Panc1 (cell line): ENCODE measurements around the gene KCP. TPM values are rescaled to one million over a fixed set of nuclear protein-coding genes. Genes with fewer than 3 reads are reported as not detected.

Experiments used
- ATAC-seq: fragments of 200-7000 bp; cut with Tn5 transposase; 2 replicates; pipeline ENCODE4 v1.9.1; 2020; ENCODE audit warnings: mild to moderate bottlenecking, moderate library complexity
- BruUV-seq: library from RNA; stranded (reverse); fragments of 400-500 nt; replicated peaks from 2 replicates; lab custom pipeline; 2021; lab: Mats Ljungman, UMichigan
- CTCF ChIA-PET: fragments of 300-600 bp; sonication (Branson Sonifier 250); formaldehyde crosslinking; loops from one replicate; lab custom pipeline; 2022; ENCODE audit warnings: antibody characterized with exemption; lab: Charles Lee
- POLR2A ChIA-PET: fragments of 300-600 bp; sonication (Branson Sonifier 250); formaldehyde crosslinking; loops from one replicate; lab custom pipeline; 2022; ENCODE audit warnings: antibody characterized with exemption; lab: Charles Lee
- DNase-seq: peaks from one replicate; pipeline ENCODE4 v3.0.0-alpha.2; 2010; ENCODE audit warnings: low read depth, low spot score
- H3K27ac ChIP-seq: 2 replicates; pipeline ENCODE4 v1.5.1; 2011; ENCODE audit warnings: mild to moderate bottlenecking, low read length, inconsistent platforms
- H3K27me3 ChIP-seq: fragments of 200-500 bp; sonication (Bioruptor generic); 2 replicates; pipeline ENCODE4 v1.6.0; 2014; ENCODE audit warnings: low read length, inconsistent platforms; ENCODE audit not compliant: control insufficient read depth, insufficient read depth
- H3K36me3 ChIP-seq: fragments of 200-500 bp; sonication (Bioruptor generic); 2 replicates; pipeline ENCODE4 v1.5.1; 2014; ENCODE audit warnings: inconsistent platforms, mild to moderate bottlenecking, low read length, moderate library complexity; ENCODE audit not compliant: control insufficient read depth, insufficient read depth
- H3K4me1 ChIP-seq: 2 replicates; pipeline ENCODE4 v1.5.1; 2011; ENCODE audit warnings: inconsistent platforms, mild to moderate bottlenecking, low read length, moderate library complexity; ENCODE audit not compliant: control insufficient read depth, insufficient read depth
- H3K4me3 ChIP-seq, 2 experiments: 2 replicates each; pipeline ENCODE4 v1.5.1; 2011 to 2012; ENCODE audit warnings: low read depth in 2 of 2, low read length in 2 of 2, mild to moderate bottlenecking in 2 of 2, inconsistent platforms in 1 of 2, moderate library complexity in 1 of 2
- H3K9me3 ChIP-seq: fragments of 200-500 bp; sonication (Bioruptor generic); 2 replicates; pipeline ENCODE4 v1.5.1; 2014; ENCODE audit warnings: low read depth, mild to moderate bottlenecking, inconsistent platforms, low read length, moderate library complexity; ENCODE audit not compliant: control insufficient read depth, insufficient read depth
- POLR2AphosphoS5 ChIP-seq: IDR thresholded peaks from 2 replicates; pipeline ENCODE4 v1.6.1; 2012; ENCODE audit warnings: mild to moderate bottlenecking, low read depth, low read length, moderate library complexity
- SIN3A ChIP-seq: IDR thresholded peaks from 2 replicates; pipeline ENCODE4 v1.6.1; 2012; ENCODE audit warnings: low read depth, mild to moderate bottlenecking, low read length, moderate library complexity, borderline replicate concordance; ENCODE audit not compliant: insufficient read depth
- TCF7L2 ChIP-seq: IDR thresholded peaks from 2 replicates; pipeline ENCODE4 v1.6.1; 2011; ENCODE audit warnings: mild to moderate bottlenecking, low read depth, low read length, inconsistent platforms
- in situ Hi-C: cut with HindIII; loops from 2 replicates; pipeline ENCODE4 v1.10.0; 2016; ENCODE audit warnings: low sequenced_read_pairs, low pct_unique_long_range_greater_than_20kb
- intact Hi-C: fragments of 100-400 bp; cut with micrococcal nuclease; formaldehyde crosslinking; loops from one replicate; pipeline ENCODE4 v1.10.0; 2022; ENCODE audit not compliant: unreplicated experiment
- total RNA-seq: library from RNA; stranded (reverse); gene quantifications from one replicate; pipeline ENCODE4 v1.2.1, GENCODE V29; 2021; ENCODE audit not compliant: unreplicated experiment
- TF ChIP-seq, protein P1 (sequence below), 2 experiments: IDR thresholded peaks; 2 replicates each; pipeline ENCODE4 v1.6.1; 2011 to 2012; ENCODE audit warnings: low read depth in 2 of 2, control low read depth in 1 of 2, low read length in 1 of 2, mild to moderate bottlenecking in 1 of 2, moderate library complexity in 1 of 2; ENCODE audit not compliant: insufficient read depth in 1 of 2
- TF ChIP-seq, protein P2 (sequence below): fragments of 450-650 bp; IDR thresholded peaks from 2 replicates; pipeline ENCODE4 v1.5.1; 2017; ENCODE audit warnings: mild to moderate bottlenecking

KCP gene
- total RNA-seq, 1 experiment from 2014 or later, result 0.13 TPM

GRCh38 chr7:128906001-128906765 lies 4.3 kb downstream of the KCP start:
- H3K4me1 ChIP-seq, result peaks cover 5% of the 10 kb centered on the region; the same call in 1 of the 2 replicates
- H3K36me3 ChIP-seq, result no peaks in the 10 kb centered on the region
- TF ChIP-seq POLR2AphosphoS5 (no peak), SIN3A (no peak), TCF7L2 (no peak)
- TF ChIP-seq, protein P1, sequence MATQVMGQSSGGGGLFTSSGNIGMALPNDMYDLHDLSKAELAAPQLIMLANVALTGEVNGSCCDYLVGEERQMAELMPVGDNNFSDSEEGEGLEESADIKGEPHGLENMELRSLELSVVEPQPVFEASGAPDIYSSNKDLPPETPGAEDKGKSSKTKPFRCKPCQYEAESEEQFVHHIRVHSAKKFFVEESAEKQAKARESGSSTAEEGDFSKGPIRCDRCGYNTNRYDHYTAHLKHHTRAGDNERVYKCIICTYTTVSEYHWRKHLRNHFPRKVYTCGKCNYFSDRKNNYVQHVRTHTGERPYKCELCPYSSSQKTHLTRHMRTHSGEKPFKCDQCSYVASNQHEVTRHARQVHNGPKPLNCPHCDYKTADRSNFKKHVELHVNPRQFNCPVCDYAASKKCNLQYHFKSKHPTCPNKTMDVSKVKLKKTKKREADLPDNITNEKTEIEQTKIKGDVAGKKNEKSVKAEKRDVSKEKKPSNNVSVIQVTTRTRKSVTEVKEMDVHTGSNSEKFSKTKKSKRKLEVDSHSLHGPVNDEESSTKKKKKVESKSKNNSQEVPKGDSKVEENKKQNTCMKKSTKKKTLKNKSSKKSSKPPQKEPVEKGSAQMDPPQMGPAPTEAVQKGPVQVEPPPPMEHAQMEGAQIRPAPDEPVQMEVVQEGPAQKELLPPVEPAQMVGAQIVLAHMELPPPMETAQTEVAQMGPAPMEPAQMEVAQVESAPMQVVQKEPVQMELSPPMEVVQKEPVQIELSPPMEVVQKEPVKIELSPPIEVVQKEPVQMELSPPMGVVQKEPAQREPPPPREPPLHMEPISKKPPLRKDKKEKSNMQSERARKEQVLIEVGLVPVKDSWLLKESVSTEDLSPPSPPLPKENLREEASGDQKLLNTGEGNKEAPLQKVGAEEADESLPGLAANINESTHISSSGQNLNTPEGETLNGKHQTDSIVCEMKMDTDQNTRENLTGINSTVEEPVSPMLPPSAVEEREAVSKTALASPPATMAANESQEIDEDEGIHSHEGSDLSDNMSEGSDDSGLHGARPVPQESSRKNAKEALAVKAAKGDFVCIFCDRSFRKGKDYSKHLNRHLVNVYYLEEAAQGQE (IDR thresholded peaks at IDR 0.05; ENCODE audit: insufficient read depth in 1 of 2, low read depth in 2 of 2, low read length in 1 of 2), result no peak
- TF ChIP-seq, protein P2, sequence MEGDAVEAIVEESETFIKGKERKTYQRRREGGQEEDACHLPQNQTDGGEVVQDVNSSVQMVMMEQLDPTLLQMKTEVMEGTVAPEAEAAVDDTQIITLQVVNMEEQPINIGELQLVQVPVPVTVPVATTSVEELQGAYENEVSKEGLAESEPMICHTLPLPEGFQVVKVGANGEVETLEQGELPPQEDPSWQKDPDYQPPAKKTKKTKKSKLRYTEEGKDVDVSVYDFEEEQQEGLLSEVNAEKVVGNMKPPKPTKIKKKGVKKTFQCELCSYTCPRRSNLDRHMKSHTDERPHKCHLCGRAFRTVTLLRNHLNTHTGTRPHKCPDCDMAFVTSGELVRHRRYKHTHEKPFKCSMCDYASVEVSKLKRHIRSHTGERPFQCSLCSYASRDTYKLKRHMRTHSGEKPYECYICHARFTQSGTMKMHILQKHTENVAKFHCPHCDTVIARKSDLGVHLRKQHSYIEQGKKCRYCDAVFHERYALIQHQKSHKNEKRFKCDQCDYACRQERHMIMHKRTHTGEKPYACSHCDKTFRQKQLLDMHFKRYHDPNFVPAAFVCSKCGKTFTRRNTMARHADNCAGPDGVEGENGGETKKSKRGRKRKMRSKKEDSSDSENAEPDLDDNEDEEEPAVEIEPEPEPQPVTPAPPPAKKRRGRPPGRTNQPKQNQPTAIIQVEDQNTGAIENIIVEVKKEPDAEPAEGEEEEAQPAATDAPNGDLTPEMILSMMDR, result no peak
- ChIA-PET POLR2A (no interaction called here), CTCF (no interaction called here)
- BruUV-seq, result no TSS peak
- intact Hi-C loops (no loop called here), in situ Hi-C loops (no loop called here)
- H3K27me3 ChIP-seq, result no peaks in the 10 kb centered on the region
- ATAC-seq (no peak), DNase-seq (no peak)
- H3K9me3 ChIP-seq, result no peaks in the 10 kb centered on the region
- no peak overlapping the region for H3K4me3 ChIP-seq
- no peak overlapping the region for H3K27ac ChIP-seq

DNA sequence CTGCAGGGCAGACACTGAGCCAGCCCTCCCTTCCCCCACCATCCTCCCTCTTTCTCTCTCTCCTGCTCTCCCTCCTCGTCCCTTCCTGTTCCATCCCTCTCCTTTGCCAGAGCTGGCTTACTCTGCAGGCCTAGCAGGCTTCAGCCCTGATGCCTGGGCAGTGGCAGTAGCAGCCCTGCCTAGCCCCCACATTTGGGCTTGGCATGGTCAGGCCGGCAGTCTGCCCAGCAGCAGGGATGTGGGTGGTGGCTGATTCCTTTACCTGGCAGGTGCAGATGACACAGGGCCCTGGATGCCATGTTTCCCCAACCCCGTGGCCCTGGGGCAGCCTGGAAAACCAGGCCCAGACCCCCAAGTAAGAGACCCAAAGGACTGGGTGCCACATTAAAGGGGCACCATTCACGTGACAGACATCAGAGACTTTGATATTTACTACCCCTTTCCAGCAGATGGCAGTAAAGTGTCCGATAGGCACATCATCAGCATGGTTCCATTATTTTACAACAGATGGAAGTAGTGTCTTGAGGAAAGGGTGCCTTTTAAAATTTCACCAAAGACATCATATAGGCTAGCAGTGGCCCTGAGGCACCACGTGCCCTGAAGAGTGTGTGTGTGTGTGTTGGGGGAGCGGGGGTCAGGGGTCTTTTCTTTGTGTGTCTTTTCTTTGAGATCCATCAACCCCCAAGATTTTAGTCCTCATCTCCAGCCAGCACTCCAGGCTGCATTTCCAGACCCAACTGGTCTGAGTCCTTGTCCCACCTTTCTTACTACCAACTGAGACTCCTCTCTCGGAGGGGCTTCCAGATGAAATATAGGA lies 5.9 kb downstream of the KCP start:
- Histone ChIP-seq H3K27ac (no peak overlapping the region), H3K36me3 (no peaks in the 10 kb centered on the region), H3K27me3 (no peaks in the 10 kb centered on the region), H3K4me3 (no peak overlapping the region), H3K4me1 (peaks cover 5% of the 10 kb centered on the region; the same call in 1 of the 2 replicates), H3K9me3 (no peaks in the 10 kb centered on the region)
- BruUV-seq, result no TSS peak
- TF ChIP-seq TCF7L2 (peak; percentile 56; the same call in 1 of the 2 replicates), SIN3A (no peak)
- TF ChIP-seq, protein P2, result peak; percentile 82
- ChIA-PET CTCF (no interaction called here), POLR2A (no interaction called here)
- in situ Hi-C loops, result no loop called here
- intact Hi-C loops, result loop anchor here (2.0 kb wide), 1 partner anchor 186 kb away; no protein-coding TSS in a partner anchor
- DNase-seq (peak; percentile 48), ATAC-seq (peak; percentile 72)
